HepG2 (cell line): ENCODE data around the gene POU5F1. TPM values are rescaled to one million over a fixed set of nuclear protein-coding genes. Genes with fewer than 3 reads are reported as not detected.
A peak's percentile ranks its signal among the peaks of the same experiment; 100 is the strongest.

Experiments
- ATAC-seq: fragments of 200-7000 bp; cut with Tn5 transposase; 3 replicates; pipeline ENCODE4 v1.9.1; 2020; ENCODE audit warnings: mild to moderate bottlenecking, moderate library complexity
- Bru-seq: library from RNA; stranded (reverse); fragments of 400-500 nt; gene quantifications from one replicate; lab custom pipeline; 2021; lab: Mats Ljungman, UMichigan
- BruChase-seq, 2 experiments: library from RNA; stranded (reverse); fragments of 400-500 nt; gene quantifications; one replicate each; lab custom pipeline; 2021; lab: Mats Ljungman, UMichigan
- BruUV-seq: library from RNA; stranded (reverse); fragments of 400-500 nt; replicated peaks from 2 replicates; lab custom pipeline; 2021; lab: Mats Ljungman, UMichigan
- CTCF ChIA-PET: fragments of 300-600 bp; formaldehyde crosslinking; extraction: SDS; loops from one replicate; lab custom pipeline; 2021; ENCODE audit warnings: low total read pairs, inconsistent platforms, low intra/inter-chr PET ratio; lab: Yijun Ruan, JAX
- POLR2A ChIA-PET: fragments of 350-600 bp; sonication (Branson Sonifier 250); formaldehyde crosslinking; loops from one replicate; lab custom pipeline; 2020; ENCODE audit warnings: antibody characterized with exemption, inconsistent platforms; lab: Yijun Ruan, JAX
- DNase-seq: peaks from one replicate; pipeline ENCODE4 v3.0.0-alpha.2; 2015; ENCODE audit warnings: low spot score
- FAIRE-seq: peaks from 3 replicates; lab custom pipeline; 2011; peaks lifted over from hg19 to GRCh38; lab: Jason Lieb, UNC
- H2AFZ ChIP-seq: one replicate; pipeline ENCODE4 v1.6.1; 2011; ENCODE audit warnings: low read length, inconsistent platforms
- H3K27ac ChIP-seq: fragments of 300-600 bp; 3 replicates; pipeline ENCODE4 v1.8.0; 2011; ENCODE audit warnings: mixed run types, mild to moderate bottlenecking, mixed read lengths, low read length, inconsistent platforms; ENCODE audit not compliant: insufficient read depth; ENCODE audit errors: extremely low read length
- H3K27me3 ChIP-seq, 2 experiments: fragments of 200-600 bp in 1 of 2; 2 replicates in 1 of 2; 3 replicates in 1 of 2; pipeline versions ENCODE4 v1.6.0 to v1.8.0; 2011; ENCODE audit warnings: low read length in 2 of 2, mild to moderate bottlenecking in 2 of 2, moderate library complexity in 2 of 2, inconsistent platforms in 1 of 2; ENCODE audit not compliant: insufficient read depth in 2 of 2, control insufficient read depth in 1 of 2
- H3K36me3 ChIP-seq, 2 experiments: fragments of 200-600 bp in 1 of 2; replicated peaks in 1 of 2; 2 replicates in 1 of 2; 3 replicates in 1 of 2; pipeline versions ENCODE4 v1.5.1 to v1.8.0; 2011; ENCODE audit warnings: low read length in 2 of 2, inconsistent platforms in 1 of 2; ENCODE audit not compliant: insufficient read depth in 2 of 2, control insufficient read depth in 1 of 2
- H3K4me1 ChIP-seq: 2 replicates; pipeline ENCODE4 v1.5.1; 2012; ENCODE audit warnings: low read length, inconsistent platforms; ENCODE audit not compliant: insufficient read depth
- H3K4me2 ChIP-seq: 2 replicates; pipeline ENCODE4 v1.6.0; 2011; ENCODE audit warnings: low read depth, low read length, inconsistent platforms
- H3K4me3 ChIP-seq, 3 experiments: fragments of 200-600 bp in 1 of 3; sonication (generic), shearing (Covaris generic) in 1 of 3; replicated peaks in 1 of 3; 2 replicates each; pipeline ENCODE4 v1.5.1; 2011 to 2016; ENCODE audit warnings: low read length in 3 of 3, inconsistent platforms in 2 of 3, low read depth in 2 of 3, mild to moderate bottlenecking in 2 of 3, control low read depth in 1 of 3, mixed read lengths in 1 of 3; ENCODE audit not compliant: insufficient read depth in 1 of 3
- H3K79me2 ChIP-seq: one replicate; pipeline ENCODE4 v1.6.1; 2011; ENCODE audit warnings: low read length, inconsistent platforms; ENCODE audit not compliant: insufficient read depth
- H3K9ac ChIP-seq: 2 replicates; pipeline ENCODE4 v1.6.0; 2011; ENCODE audit warnings: mild to moderate bottlenecking, low read depth, low read length, inconsistent platforms; ENCODE audit not compliant: insufficient read depth
- H3K9me3 ChIP-seq: 2 replicates; pipeline ENCODE4 v1.5.1; 2012; ENCODE audit warnings: mild to moderate bottlenecking, low read length
- H4K20me1 ChIP-seq: 2 replicates; pipeline ENCODE4 v1.6.0; 2011; ENCODE audit warnings: inconsistent platforms, mild to moderate bottlenecking, low read length, moderate library complexity; ENCODE audit not compliant: insufficient read depth
- ATF1 ChIP-seq: IDR thresholded peaks from 2 replicates; pipeline ENCODE4 v1.6.1; 2016; ENCODE audit warnings: mild to moderate bottlenecking, control low read depth
- ATF4 ChIP-seq, 2 experiments: fragments of 450-650 bp in 1 of 2; sonication (generic) in 1 of 2; formaldehyde crosslinking; IDR thresholded peaks; 2 replicates each; pipeline versions ENCODE4 v1.5.0 to v1.8.0; 2020 to 2022; ENCODE audit warnings: mild to moderate bottlenecking in 1 of 2, missing genetic modification reagents in 1 of 2
- CHD4 ChIP-seq: fragments of 200-600 bp; sonication (generic); IDR thresholded peaks from 2 replicates; pipeline ENCODE4 v1.7.0; 2017; ENCODE audit warnings: mild to moderate bottlenecking, low read length, borderline replicate concordance
- FOXK1 ChIP-seq: sonication (generic); formaldehyde crosslinking; IDR thresholded peaks from 2 replicates; pipeline ENCODE4 v1.4.0; 2020; ENCODE audit warnings: low read depth, missing genetic modification reagents, borderline replicate concordance
- GMEB1 ChIP-seq: sonication (generic); formaldehyde crosslinking; IDR thresholded peaks from 2 replicates; pipeline ENCODE4 v1.5.1; 2020; ENCODE audit warnings: missing genetic modification reagents, mild to moderate bottlenecking, borderline replicate concordance
- LCORL ChIP-seq, 2 experiments: fragments of 450-650 bp in 1 of 2; sonication (generic) in 1 of 2; formaldehyde crosslinking in 1 of 2; IDR thresholded peaks; 2 replicates each; pipeline versions ENCODE4 v1.5.0 to v1.6.1; 2017 to 2020; ENCODE audit warnings: antibody characterized with exemption in 1 of 2, missing genetic modification reagents in 1 of 2
- PLRG1 ChIP-seq: fragments of 450-650 bp; conservative IDR thresholded peaks from 2 replicates; pipeline ENCODE4 v1.6.1; 2016
- POLR2AphosphoS5 ChIP-seq: IDR thresholded peaks from 2 replicates; pipeline ENCODE4 v1.6.1; 2012; ENCODE audit warnings: low read depth, low read length
- SETDB1 ChIP-seq: sonication (generic); formaldehyde crosslinking; IDR thresholded peaks from 2 replicates; pipeline ENCODE4 v1.5.1; 2020; ENCODE audit warnings: missing genetic modification reagents, mild to moderate bottlenecking, borderline replicate concordance
- TAF1 ChIP-seq: sonication (generic); formaldehyde crosslinking; IDR thresholded peaks from 2 replicates; pipeline ENCODE4 v1.4.0; 2020; ENCODE audit warnings: missing genetic modification reagents
- ZFP82 ChIP-seq: sonication (generic); formaldehyde crosslinking; IDR thresholded peaks from 2 replicates; pipeline ENCODE4 v1.5.1; 2020; ENCODE audit warnings: mild to moderate bottlenecking, missing genetic modification reagents, borderline replicate concordance
- ZNF567 ChIP-seq: sonication (generic); formaldehyde crosslinking; IDR thresholded peaks from 2 replicates; pipeline ENCODE4 v1.8.1; 2023; ENCODE audit warnings: mild to moderate bottlenecking, missing genetic modification reagents, borderline replicate concordance
- ZNF607 ChIP-seq: sonication (generic); formaldehyde crosslinking; IDR thresholded peaks from 2 replicates; pipeline ENCODE4 v1.5.1; 2020; ENCODE audit warnings: missing genetic modification reagents, mild to moderate bottlenecking, borderline replicate concordance
- ZNF737 ChIP-seq: sonication (generic); formaldehyde crosslinking; IDR thresholded peaks from 2 replicates; pipeline ENCODE4 v1.5.0; 2020; ENCODE audit warnings: missing genetic modification reagents, mild to moderate bottlenecking, borderline replicate concordance
- ZNF746 ChIP-seq: sonication (generic); formaldehyde crosslinking; IDR thresholded peaks from 2 replicates; pipeline ENCODE4 v1.8.0; 2022; ENCODE audit warnings: mild to moderate bottlenecking, missing genetic modification reagents
- WGBS: methylation state at CpG from one replicate; pipeline ENCODE4 v1.1.6; 2017; ENCODE audit warnings: low lambda C conversion rate; 5-methylcytosine and 5-hydroxymethylcytosine counted together
- in situ Hi-C: cut with HindIII; loops from 2 replicates; pipeline ENCODE4 v1.10.0; 2017; ENCODE audit warnings: low pct_unique_long_range_greater_than_20kb; ENCODE audit not compliant: extremely low pct_ligation_motif_present
- intact Hi-C: fragments of 100-400 bp; cut with micrococcal nuclease; formaldehyde crosslinking; loops from one replicate; pipeline ENCODE4 v1.10.0; 2022; ENCODE audit not compliant: unreplicated experiment
- long read RNA-seq, 2 experiments: library from RNA in 1 of 2; library from polyadenylated mRNA in 1 of 2; stranded (forward) in 1 of 2; unstranded in 1 of 2; transcript quantifications; one replicate each; pipeline ENCODE4 v2.0.0, GENCODE V29; 2019 to 2022
- polyA minus RNA-seq, 3 experiments: library from RNA; depleted of rRNA, polyadenylated mRNA; stranded (reverse); fragments of >200 nt; gene quantifications; 2 replicates each; pipeline ENCODE4 v1.2.3, GENCODE V29; 2011; ENCODE audit warnings: low replicate concordance in 1 of 3
- polyA plus RNA-seq, 8 experiments: library from polyadenylated mRNA; depleted of rRNA in 3 of 8; stranded (reverse) in 7 of 8; unstranded in 1 of 8; fragments of >200 nt; fragmentation: Illumina TruSeq in 4 of 8; extraction: Trizol in 4 of 8; gene quantifications; 2 replicates each; pipeline versions ENCODE4 v1.2.1 to v1.2.3, GENCODE V29; 2011 to 2016; ENCODE audit warnings: low read depth in 4 of 8, missing spikeins in 1 of 8, mixed read lengths in 1 of 8; ENCODE audit not compliant: insufficient read depth in 1 of 8
- total RNA-seq, 5 experiments: library from RNA; depleted of rRNA; stranded (reverse); fragments of >200 nt; fragmentation: Illumina TruSeq; extraction: Trizol; gene quantifications; 2 replicates each; pipeline ENCODE4 v1.2.3, GENCODE V29; 2016; ENCODE audit warnings: low read depth in 1 of 5
- TF ChIP-seq, protein P1 (sequence below): sonication (generic); formaldehyde crosslinking; IDR thresholded peaks from 2 replicates; pipeline ENCODE4 v1.5.0; 2020; ENCODE audit warnings: mild to moderate bottlenecking, missing genetic modification reagents

The POU5F1 gene
- total RNA-seq (2016; rRNA removed; fragmentation: Illumina TruSeq; extraction: Trizol) (1.2 and 2.5 TPM in 2 replicates), polyA plus RNA-seq (2011; rRNA removed) (6.8 and 7.2 TPM in 2 replicates), polyA minus RNA-seq (2011; rRNA and poly(A)+ RNA removed; ENCODE audit: low replicate concordance) (0.42 and 3.8 TPM in 2 replicates), Bru-seq, nascent RNA (percentile 65 among the genes with signal in this experiment), BruChase-seq, experiment 1, labeled RNA remaining after a 6-hour chase (percentile 88 among the genes with signal in this experiment), BruChase-seq, experiment 2, labeled RNA remaining after a 2-hour chase (percentile 85 among the genes with signal in this experiment)
- total RNA-seq (2016; cell fraction: cytosol; rRNA removed; fragmentation: Illumina TruSeq; extraction: Trizol; ENCODE audit: low read depth): 0.30 and 0.44 TPM in 2 replicates
- 1.5 and 3.2 TPM in 2 replicates for total RNA-seq (2016; cell fraction: insoluble cytoplasmic fraction; rRNA removed; fragmentation: Illumina TruSeq; extraction: Trizol)
- total RNA-seq (2016; cell fraction: membrane; rRNA removed; fragmentation: Illumina TruSeq; extraction: Trizol): 0.71 and 0.79 TPM in 2 replicates
- 3.5 and 8.6 TPM in 2 replicates for total RNA-seq (2016; cell fraction: nucleus; rRNA removed; fragmentation: Illumina TruSeq; extraction: Trizol)
- polyA plus RNA-seq (2011; cell fraction: cytosol; rRNA removed): 1.7 and 3.2 TPM in 2 replicates
- 43.4 and 68.5 TPM in 2 replicates for polyA plus RNA-seq (2011; cell fraction: nucleus; rRNA removed)
- polyA plus RNA-seq (2012): 6.2 and 8.3 TPM in 2 replicates
- polyA plus RNA-seq (2016; cell fraction: cytosol; fragmentation: Illumina TruSeq; extraction: Trizol; ENCODE audit: low read depth): 0.62 and 0.85 TPM in 2 replicates
- 1.5 and 2.4 TPM in 2 replicates for polyA plus RNA-seq (2016; cell fraction: insoluble cytoplasmic fraction; fragmentation: Illumina TruSeq; extraction: Trizol; ENCODE audit: low read depth)
- 0.73 and 1.5 TPM in 2 replicates for polyA plus RNA-seq (2016; cell fraction: membrane; fragmentation: Illumina TruSeq; extraction: Trizol; ENCODE audit: low read depth)
- polyA plus RNA-seq (2016; cell fraction: nucleus; fragmentation: Illumina TruSeq; extraction: Trizol; ENCODE audit: insufficient read depth, low read depth): 14.3 and 19.5 TPM in 2 replicates
- 0.53 TPM in 1 of 2 replicates, not detected in the other for polyA minus RNA-seq (2011; cell fraction: cytosol; rRNA and poly(A)+ RNA removed)
- 11.1 and 13.0 TPM in 2 replicates for polyA minus RNA-seq (2011; cell fraction: nucleus; rRNA and poly(A)+ RNA removed)
- long read RNA-seq, experiment 1, partial matches to known transcripts: 0 of 1 reads
- long read RNA-seq, experiment 1, other reads (novel, unspliced or antisense): 1 of 1 reads
- long read RNA-seq, experiment 2: 0 reads

DNA sequence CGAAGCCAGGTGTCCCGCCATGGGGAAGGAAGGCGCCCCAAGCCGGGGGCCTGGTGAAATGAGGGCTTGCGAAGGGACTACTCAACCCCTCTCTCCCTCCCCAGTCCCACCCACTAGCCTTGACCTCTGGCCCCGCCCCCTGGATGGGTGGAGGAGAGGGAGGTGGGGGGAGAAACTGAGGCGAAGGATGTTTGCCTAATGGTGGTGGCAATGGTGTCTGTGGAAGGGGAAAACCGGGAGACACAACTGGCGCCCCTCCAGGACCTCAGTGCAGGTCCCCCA is at the start of gene POU5F1:
Gene POU5F1, minus strand, starts transcription at position 83 of the 282 bp plus-strand sequence. Its CDS starts 62 bp downstream, at position 21.
- Histone ChIP-seq H3K27ac (no peak within 1 kb of the TSS), H2AFZ (no peak within 1 kb of the TSS), H3K4me3 (no peak within 1 kb of the TSS), H3K79me2 (no peaks in the 10 kb centered on the region), H3K27me3 (no peaks in the 10 kb centered on the region), H3K4me1 (no peaks in the 10 kb centered on the region), H3K9me3 (no peaks in the 10 kb centered on the region), H4K20me1 (no peaks in the 10 kb centered on the region; the same call in 1 of the 2 replicates), H3K36me3 (peaks cover 6 to 25% of the 10 kb centered on the region in 2 experiments), H3K9ac (no peak within 1 kb of the TSS), H3K4me2 (no peak within 1 kb of the TSS)
- ChIA-PET POLR2A (no interaction called here), CTCF (no interaction called here)
- intact Hi-C loops: no loop called here
- no peak for DNase-seq
- no peak for ATAC-seq
- in situ Hi-C loops: no loop called here
- FAIRE-seq: no peak
- BruUV-seq: no TSS peak
- 90% methylated on average over 9 of the region's 9 CpGs for WGBS
- no peak for TF ChIP-seq ZNF737 (CRISPR knock-in tag)
- no peak for TF ChIP-seq TAF1 (CRISPR knock-in tag)
- no peak for TF ChIP-seq ZNF746 (CRISPR knock-in tag)
- no peak for TF ChIP-seq ZFP82
- TF ChIP-seq, protein P1, sequence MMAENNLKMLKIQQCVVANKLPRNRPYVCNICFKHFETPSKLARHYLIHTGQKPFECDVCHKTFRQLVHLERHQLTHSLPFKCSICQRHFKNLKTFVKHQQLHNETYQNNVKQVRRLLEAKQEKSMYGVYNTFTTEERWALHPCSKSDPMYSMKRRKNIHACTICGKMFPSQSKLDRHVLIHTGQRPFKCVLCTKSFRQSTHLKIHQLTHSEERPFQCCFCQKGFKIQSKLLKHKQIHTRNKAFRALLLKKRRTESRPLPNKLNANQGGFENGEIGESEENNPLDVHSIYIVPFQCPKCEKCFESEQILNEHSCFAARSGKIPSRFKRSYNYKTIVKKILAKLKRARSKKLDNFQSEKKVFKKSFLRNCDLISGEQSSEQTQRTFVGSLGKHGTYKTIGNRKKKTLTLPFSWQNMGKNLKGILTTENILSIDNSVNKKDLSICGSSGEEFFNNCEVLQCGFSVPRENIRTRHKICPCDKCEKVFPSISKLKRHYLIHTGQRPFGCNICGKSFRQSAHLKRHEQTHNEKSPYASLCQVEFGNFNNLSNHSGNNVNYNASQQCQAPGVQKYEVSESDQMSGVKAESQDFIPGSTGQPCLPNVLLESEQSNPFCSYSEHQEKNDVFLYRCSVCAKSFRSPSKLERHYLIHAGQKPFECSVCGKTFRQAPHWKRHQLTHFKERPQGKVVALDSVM: no peak
- TF ChIP-seq ZNF567 (CRISPR knock-in tag): no peak
- TF ChIP-seq CHD4: no peak
- TF ChIP-seq POLR2AphosphoS5: no peak
- no peak for TF ChIP-seq ZNF607 (CRISPR knock-in tag)
- no peak for TF ChIP-seq PLRG1
- TF ChIP-seq LCORL (IDR thresholded peaks at IDR 0.05): no peak
- TF ChIP-seq LCORL (CRISPR knock-in tag; IDR thresholded peaks at IDR 0.05): no peak
- no peak for TF ChIP-seq GMEB1
- no peak for TF ChIP-seq SETDB1
- no peak for TF ChIP-seq ATF4 (CRISPR knock-in tag; IDR thresholded peaks at IDR 0.05)
- TF ChIP-seq FOXK1 (CRISPR knock-in tag): no peak
- TF ChIP-seq ATF1 (CRISPR knock-in tag): no peak
